Endothelial cell of umbilical vein (primary cell): ENCODE data around the gene VEPH1. TPM values are rescaled to one million over a fixed set of nuclear protein-coding genes. Genes with fewer than 3 reads are reported as not detected.

Experiments
- BruUV-seq: library from RNA; stranded (reverse); fragments of 400-500 nt; replicated peaks from 2 replicates; lab custom pipeline; 2021; lab: Mats Ljungman, UMichigan
- CTCF ChIA-PET: fragments of 300-600, 350-600 bp; sonication (Branson Sonifier 250); formaldehyde crosslinking; loops from one replicate; lab custom pipeline; 2021; ENCODE audit warnings: antibody characterized with exemption, inconsistent platforms; lab: Charles Lee
- POLR2A ChIA-PET: fragments of 300-600, 350-600 bp; sonication (Branson Sonifier 250); formaldehyde crosslinking; loops from one replicate; lab custom pipeline; 2021; ENCODE audit warnings: antibody characterized with exemption, inconsistent platforms; lab: Charles Lee
- DNase-seq: peaks from one replicate; pipeline ENCODE4 v3.0.0-alpha.2; 2011; ENCODE audit warnings: low read depth, low spot score
- FAIRE-seq: peaks from 2 replicates; lab custom pipeline; 2011; peaks lifted over from hg19 to GRCh38; lab: Jason Lieb, UNC
- H2AFZ ChIP-seq: 2 replicates; pipeline ENCODE4 v1.6.0; 2012; ENCODE audit warnings: low read depth, low read length, control low read depth, inconsistent platforms
- H3K27ac ChIP-seq: 2 replicates; pipeline ENCODE4 v1.5.1; 2011; ENCODE audit warnings: low read depth, mild to moderate bottlenecking, control low read depth, low read length, moderate library complexity; ENCODE audit not compliant: insufficient read depth
- H3K27me3 ChIP-seq, 2 experiments: 2 replicates each; pipeline versions ENCODE4 v1.6.0 to v1.6.1; 2011; ENCODE audit warnings: low read length in 2 of 2, mixed read lengths in 1 of 2; ENCODE audit not compliant: control insufficient read depth in 2 of 2, insufficient read depth in 2 of 2
- H3K36me3 ChIP-seq, 2 experiments: 2 replicates in 1 of 2; 3 replicates in 1 of 2; pipeline ENCODE4 v1.5.1; 2011; ENCODE audit warnings: low read length in 2 of 2, mild to moderate bottlenecking in 1 of 2, moderate library complexity in 1 of 2; ENCODE audit not compliant: control insufficient read depth in 2 of 2, insufficient read depth in 2 of 2; ENCODE audit errors: extremely low read depth in 1 of 2
- H3K4me1 ChIP-seq: 3 replicates; pipeline ENCODE4 v1.5.1; 2011; ENCODE audit warnings: mild to moderate bottlenecking, low read length; ENCODE audit not compliant: control insufficient read depth, insufficient read depth; ENCODE audit errors: extremely low read depth
- H3K4me2 ChIP-seq: 2 replicates; pipeline ENCODE4 v1.6.1; 2011; ENCODE audit warnings: low read length, control low read depth, mixed read lengths; ENCODE audit not compliant: insufficient read depth
- H3K4me3 ChIP-seq, 3 experiments: fragments of 200-600 bp in 1 of 3; sonication (generic), shearing (Covaris generic) in 1 of 3; replicated peaks in 1 of 3; 2 replicates each; pipeline ENCODE4 v1.5.1; 2011 to 2016; ENCODE audit warnings: control low read depth in 3 of 3, low read length in 3 of 3, mild to moderate bottlenecking in 2 of 3, inconsistent platforms in 1 of 3, low read depth in 1 of 3, moderate library complexity in 1 of 3; ENCODE audit not compliant: insufficient read depth in 1 of 3
- H3K79me2 ChIP-seq: 2 replicates; pipeline ENCODE4 v1.6.0; 2012; ENCODE audit warnings: low read length, inconsistent platforms; ENCODE audit not compliant: control insufficient read depth, insufficient read depth
- H3K9ac ChIP-seq: replicated peaks from 2 replicates; pipeline ENCODE3; 2011; ENCODE audit warnings: low read length, control low read depth; ENCODE audit not compliant: insufficient read depth; ENCODE audit errors: extremely low read depth
- H3K9me1 ChIP-seq: replicated peaks from 3 replicates; pipeline ENCODE4 v1.6.0; 2011; ENCODE audit warnings: mild to moderate bottlenecking, low read length; ENCODE audit not compliant: control insufficient read depth, insufficient read depth; ENCODE audit errors: extremely low read depth
- H3K9me3 ChIP-seq: replicated peaks from 2 replicates; pipeline ENCODE4 v1.5.1; 2012; ENCODE audit warnings: low read length, inconsistent platforms; ENCODE audit not compliant: control insufficient read depth, insufficient read depth
- H4K20me1 ChIP-seq: replicated peaks from 2 replicates; pipeline ENCODE3; 2011; ENCODE audit warnings: mild to moderate bottlenecking, low read length; ENCODE audit not compliant: control insufficient read depth, insufficient read depth; ENCODE audit errors: extremely low read depth
- CTCF ChIP-seq, 2 donors: IDR thresholded peaks; 1 replicate in 1 of 2; 2 replicates in 1 of 2; pipeline ENCODE4 v1.5.1; 2011; ENCODE audit warnings: low read length in 2 of 2, mild to moderate bottlenecking in 2 of 2, moderate library complexity in 2 of 2, control low read depth in 1 of 2, inconsistent platforms in 1 of 2, low read depth in 1 of 2; ENCODE audit not compliant: insufficient read depth in 1 of 2; ENCODE audit errors: extremely low read depth in 1 of 2
- EZH2 ChIP-seq: IDR thresholded peaks from 2 replicates; pipeline ENCODE4 v1.6.1; 2012; ENCODE audit warnings: borderline replicate concordance, low read depth, mild to moderate bottlenecking, moderate library complexity, low read length, inconsistent platforms; ENCODE audit not compliant: severe bottlenecking
- FOS ChIP-seq: IDR thresholded peaks from 2 replicates; pipeline ENCODE4 v1.6.1; 2011; ENCODE audit warnings: mild to moderate bottlenecking, low read length, moderate library complexity, borderline replicate concordance; ENCODE audit not compliant: insufficient read depth
- GATA2 ChIP-seq: IDR thresholded peaks from 2 replicates; pipeline ENCODE4 v1.7.0; 2011; ENCODE audit warnings: low read depth, mild to moderate bottlenecking, moderate library complexity, mixed read lengths, low read length; ENCODE audit not compliant: insufficient read length, insufficient read depth
- JUN ChIP-seq: IDR thresholded peaks from 2 replicates; pipeline ENCODE4 v1.6.1; 2011; ENCODE audit warnings: borderline replicate concordance, low read depth; ENCODE audit not compliant: insufficient read length, insufficient read depth
- MAX ChIP-seq: IDR thresholded peaks from 2 replicates; pipeline ENCODE4 v1.6.1; 2011; ENCODE audit not compliant: insufficient read depth, insufficient read length
- MYC ChIP-seq: IDR thresholded peaks from one replicate; pipeline ENCODE4 v1.6.1; 2011; ENCODE audit warnings: mild to moderate bottlenecking, low read depth, low read length
- POLR2A ChIP-seq: IDR thresholded peaks from 2 replicates; pipeline ENCODE4 v1.6.1; 2012; ENCODE audit warnings: low read depth, mild to moderate bottlenecking, control low read depth, low read length
- POLR2AphosphoS5 ChIP-seq: IDR thresholded peaks from 2 replicates; pipeline ENCODE4 v1.6.1; 2012; ENCODE audit warnings: low read depth, mild to moderate bottlenecking, control low read depth, low read length, moderate library complexity; ENCODE audit not compliant: insufficient read depth
- dilution Hi-C: fragments of 300-500 bp; cut with MboI; formaldehyde crosslinking; loops from one replicate; pipeline ENCODE4 v1.15.0; 2019; ENCODE audit warnings: low sequenced_read_pairs; ENCODE audit not compliant: extremely low pct_ligation_motif_present
- intact Hi-C: fragments of 100-400 bp; cut with micrococcal nuclease; formaldehyde crosslinking; loops from one replicate; pipeline ENCODE4 v1.10.0; 2022
- polyA plus RNA-seq, 4 experiments: library from polyadenylated mRNA; depleted of rRNA in 3 of 4; stranded (reverse) in 3 of 4; unstranded in 1 of 4; fragments of >200 nt; gene quantifications; 2 replicates each; pipeline versions ENCODE4 v1.2.1 to v1.2.3, GENCODE V29; 2011 to 2012; ENCODE audit warnings: missing spikeins in 1 of 4
- total RNA-seq: library from RNA; stranded (reverse); gene quantifications from 2 replicates; pipeline ENCODE4 v1.2.3, GENCODE V29; 2021

VEPH1 gene
- total and polyA plus RNA-seq, 2 donors (not counting 3 experiments of a cell fraction or from before 2014, with no cell fraction given), result 42.9 to 136 TPM

GRCh38 chr3:157414861-157415260 lies 88.4 kb downstream of the VEPH1 start:
- no peaks in the 10 kb centered on the region for H3K9me3 ChIP-seq
- POLR2A ChIA-PET, result no interaction called here
- intact Hi-C loops (loop anchor here (1.0 kb wide), 1 partner anchor 9 kb away; no protein-coding TSS in a partner anchor), dilution Hi-C loops (no loop called here)
- H3K9ac ChIP-seq, result no peak overlapping the region
- no TSS peak for BruUV-seq
- H3K4me3 ChIP-seq, result no peak overlapping the region
- H3K27ac ChIP-seq, result no peak overlapping the region
- H2AFZ ChIP-seq, result no peak overlapping the region
- no peaks in the 10 kb centered on the region for H4K20me1 ChIP-seq
- no peak overlapping the region for H3K4me2 ChIP-seq
- CTCF ChIA-PET, result interaction anchor here (1.2 kb wide), 1 partner anchor 59 kb away, joined by 3 read pairs; no protein-coding TSS in a partner anchor
- peaks cover 32% of the 10 kb centered on the region for H3K4me1 ChIP-seq
- H3K79me2 ChIP-seq, result peaks cover 29% of the 10 kb centered on the region
- no peak for DNase-seq
- peaks cover 3 to 15% of the 10 kb centered on the region in 2 experiments for H3K36me3 ChIP-seq
- H3K9me1 ChIP-seq, result no peaks in the 10 kb centered on the region
- no peak for FAIRE-seq
- TF ChIP-seq POLR2A, result no peak
- TF ChIP-seq MAX, result no peak
- no peak for TF ChIP-seq FOS
- no peak for TF ChIP-seq CTCF (IDR thresholded peaks at IDR 0.05; ENCODE audit: extremely low read depth in 1 of 2, insufficient read depth in 1 of 2, low read depth in 1 of 2, low read length in 2 of 2)
- TF ChIP-seq POLR2AphosphoS5, result no peak
- no peak for TF ChIP-seq JUN
- no peak for TF ChIP-seq GATA2
- no peak for TF ChIP-seq MYC
- TF ChIP-seq EZH2, result no peak
- H3K27me3 ChIP-seq, result no peaks in the 10 kb centered on the region
